Karpas-422 (cell line): Measurements from ENCODE around the gene GRAMD2A. TPM values are rescaled to one million over a fixed set of nuclear protein-coding genes. Genes with fewer than 3 reads are reported as not detected.

Source experiments
- DNase-seq: peaks from one replicate; pipeline ENCODE4 v3.0.0-alpha.2; 2015
- H2AFZ ChIP-seq: fragments of 200-600 bp; sonication (generic); 2 replicates; pipeline ENCODE4 v1.6.1; 2014; ENCODE audit warnings: antibody characterized with exemption, low read length, mixed read lengths
- H3K27ac ChIP-seq: fragments of 200-600 bp; sonication (generic); 2 replicates; pipeline ENCODE4 v1.5.1; 2014; ENCODE audit warnings: mild to moderate bottlenecking, low read length, moderate library complexity
- H3K27me3 ChIP-seq: fragments of 200-600 bp; sonication (generic); 2 replicates; pipeline ENCODE4 v1.6.1; 2014; ENCODE audit warnings: low read length, mixed read lengths
- H3K36me3 ChIP-seq: fragments of 200-600 bp; sonication (generic); 2 replicates; pipeline ENCODE4 v1.6.1; 2014; ENCODE audit warnings: low read length, mixed read lengths; ENCODE audit not compliant: insufficient read depth
- H3K4me1 ChIP-seq: fragments of 200-600 bp; sonication (generic); 2 replicates; pipeline ENCODE4 v1.6.1; 2014; ENCODE audit warnings: mild to moderate bottlenecking, low read length, mixed read lengths
- H3K4me2 ChIP-seq: fragments of 200-600 bp; sonication (generic); 2 replicates; pipeline ENCODE4 v1.6.1; 2014; ENCODE audit warnings: low read length, low read depth, mild to moderate bottlenecking; ENCODE audit not compliant: poor library complexity, severe bottlenecking
- H3K4me3 ChIP-seq: fragments of 200-600 bp; sonication (generic); 2 replicates; pipeline ENCODE4 v1.5.1; 2014; ENCODE audit warnings: mild to moderate bottlenecking, antibody characterized with exemption, low read length, mixed read lengths
- H3K79me2 ChIP-seq: fragments of 200-600 bp; sonication (generic); 2 replicates; pipeline ENCODE4 v1.6.1; 2014; ENCODE audit warnings: mild to moderate bottlenecking, low read length, mixed read lengths
- H3K9ac ChIP-seq: fragments of 200-600 bp; sonication (generic); 2 replicates; pipeline ENCODE4 v1.6.0; 2014; ENCODE audit warnings: low read length
- H3K9me2 ChIP-seq: fragments of 200-600 bp; sonication (generic), shearing (Covaris generic); replicated peaks from 2 replicates; pipeline ENCODE4 v1.6.0; 2014; ENCODE audit warnings: mild to moderate bottlenecking, low read length, moderate library complexity; ENCODE audit not compliant: insufficient read depth
- H3K9me3 ChIP-seq: fragments of 300-700, 200-600 bp; sonication (generic); 2 replicates; pipeline ENCODE4 v1.6.1; 2014; ENCODE audit warnings: low read length, mixed read lengths
- H4K20me1 ChIP-seq: fragments of 200-600 bp; sonication (generic); 2 replicates; pipeline ENCODE4 v1.6.1; 2014; ENCODE audit warnings: mild to moderate bottlenecking, antibody characterized with exemption, low read length, low read depth; ENCODE audit not compliant: insufficient read depth
- total RNA-seq: library from RNA; depleted of rRNA; stranded (reverse); fragments of >200 nt; shearing (Covaris generic); gene quantifications from 2 replicates; pipeline ENCODE4 v1.2.3, GENCODE V29; 2014; ENCODE audit warnings: low replicate concordance

The GRAMD2A gene
- total RNA-seq, 1 experiment from 2014 or later: not detected

DNA sequence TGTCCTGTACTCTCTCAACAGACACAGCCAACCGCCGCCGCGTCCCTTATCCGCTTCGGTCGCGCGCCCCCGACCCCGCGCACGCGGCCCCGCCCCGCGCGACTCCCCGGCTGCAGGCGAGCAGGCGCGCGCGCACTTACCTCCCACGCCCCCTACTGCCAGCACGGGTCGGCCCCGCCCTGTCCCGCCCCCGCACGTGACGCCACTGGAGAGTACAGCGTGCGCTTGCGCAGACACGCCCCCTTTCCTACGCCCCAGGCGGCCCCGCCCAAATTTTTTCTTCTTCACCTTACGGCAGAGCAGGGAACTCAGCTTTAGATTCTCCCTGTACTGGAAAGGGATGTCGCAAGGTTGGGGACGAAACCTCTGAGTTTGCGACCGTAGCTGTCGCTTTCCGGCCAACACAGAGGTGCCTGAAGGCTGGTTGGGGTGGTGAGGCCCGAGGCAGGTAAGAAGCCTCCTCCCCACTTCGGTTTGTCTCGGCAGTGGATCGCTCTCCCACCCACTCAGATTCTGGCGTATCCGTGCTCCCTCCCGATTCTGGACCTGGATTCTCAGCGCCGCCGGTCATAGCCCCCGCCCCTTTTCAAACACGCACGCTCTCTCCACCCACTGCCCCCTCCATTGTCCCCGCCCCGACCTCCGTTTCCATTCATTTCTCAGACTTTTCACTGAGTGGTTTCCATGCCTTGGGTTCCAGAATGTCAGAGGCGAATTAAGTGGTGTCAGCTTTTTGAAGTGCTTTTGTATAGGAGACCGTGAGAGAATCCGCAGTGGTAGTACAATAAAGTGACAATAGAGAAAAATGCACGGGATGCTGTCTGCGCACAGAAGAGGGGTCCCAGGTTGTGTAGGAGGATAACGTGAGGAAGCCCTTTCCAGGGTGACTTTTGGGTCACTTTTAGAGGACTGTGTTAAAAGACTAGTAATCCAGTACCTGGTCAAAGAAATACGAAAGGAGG lies 79.3 kb downstream of the GRAMD2A start, which contains the start of the genes MYO9A and SENP8:
TSS of gene MYO9A (minus strand) at position 134 of the 962 bp plus-strand sequence. CDS start 71,587 bp downstream, outside the sequence.
TSS of gene SENP8 (plus strand) at position 387 of the 962 bp plus-strand sequence. CDS start 21,221 bp downstream, outside the sequence.
- Histone ChIP-seq H4K20me1 (no peaks in the 10 kb centered on the region), H3K4me3 (peak within 1 kb of the TSS; percentile 98), H3K27ac (peak within 1 kb of the TSS; percentile 87), H3K4me2 (peak within 1 kb of the TSS; percentile 99), H3K4me1 (peaks cover 41% of the 10 kb centered on the region), H3K9me3 (no peaks in the 10 kb centered on the region), H3K36me3 (no peaks in the 10 kb centered on the region), H2AFZ (peak within 1 kb of the TSS; percentile 70), H3K9ac (peak within 1 kb of the TSS; percentile 83), H3K79me2 (peaks cover 47% of the 10 kb centered on the region), H3K27me3 (no peaks in the 10 kb centered on the region), H3K9me2 (no peaks in the 10 kb centered on the region)
- DNase-seq: peak; percentile 99

DNA sequence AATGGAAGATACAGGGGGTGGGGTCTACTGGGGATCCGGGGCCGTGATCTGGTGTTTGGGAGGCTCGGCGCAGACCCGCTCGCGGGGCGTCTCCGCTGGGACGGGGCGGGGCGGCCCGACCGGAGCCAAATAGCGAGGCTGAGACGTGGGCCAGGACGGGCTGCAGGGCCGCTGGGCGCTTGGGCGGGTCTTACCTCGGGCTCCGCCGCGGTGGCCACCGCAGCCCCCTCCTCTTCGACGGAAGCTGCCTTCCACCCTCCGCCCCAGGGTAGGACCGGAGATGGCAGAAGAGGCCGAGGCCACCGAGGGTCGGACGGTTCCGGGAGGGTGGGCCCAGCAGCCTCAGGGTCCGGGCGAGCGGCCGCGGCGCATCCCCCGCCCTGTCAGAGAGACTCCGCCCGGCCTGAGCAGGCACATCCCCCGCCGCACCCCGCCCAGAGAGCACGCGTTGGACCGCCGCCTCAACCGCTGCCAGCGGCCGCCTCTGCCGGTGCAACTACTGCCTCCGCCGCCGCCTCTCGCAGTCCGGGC lies 80.0 kb downstream of the GRAMD2A start:
- Histone ChIP-seq H3K4me1 (peaks cover 42% of the 10 kb centered on the region), H3K9me3 (no peaks in the 10 kb centered on the region), H3K27ac (peak overlapping the region; percentile 87), H3K79me2 (peaks cover 55% of the 10 kb centered on the region), H3K9ac (peak overlapping the region; percentile 82), H3K4me2 (peak overlapping the region; percentile 85), H3K36me3 (no peaks in the 10 kb centered on the region), H4K20me1 (no peaks in the 10 kb centered on the region), H2AFZ (peak overlapping the region; percentile 19; the same call in 1 of the 2 replicates), H3K4me3 (peak overlapping the region; percentile 80), H3K9me2 (no peaks in the 10 kb centered on the region), H3K27me3 (no peaks in the 10 kb centered on the region)
- no peak for DNase-seq

DNA sequence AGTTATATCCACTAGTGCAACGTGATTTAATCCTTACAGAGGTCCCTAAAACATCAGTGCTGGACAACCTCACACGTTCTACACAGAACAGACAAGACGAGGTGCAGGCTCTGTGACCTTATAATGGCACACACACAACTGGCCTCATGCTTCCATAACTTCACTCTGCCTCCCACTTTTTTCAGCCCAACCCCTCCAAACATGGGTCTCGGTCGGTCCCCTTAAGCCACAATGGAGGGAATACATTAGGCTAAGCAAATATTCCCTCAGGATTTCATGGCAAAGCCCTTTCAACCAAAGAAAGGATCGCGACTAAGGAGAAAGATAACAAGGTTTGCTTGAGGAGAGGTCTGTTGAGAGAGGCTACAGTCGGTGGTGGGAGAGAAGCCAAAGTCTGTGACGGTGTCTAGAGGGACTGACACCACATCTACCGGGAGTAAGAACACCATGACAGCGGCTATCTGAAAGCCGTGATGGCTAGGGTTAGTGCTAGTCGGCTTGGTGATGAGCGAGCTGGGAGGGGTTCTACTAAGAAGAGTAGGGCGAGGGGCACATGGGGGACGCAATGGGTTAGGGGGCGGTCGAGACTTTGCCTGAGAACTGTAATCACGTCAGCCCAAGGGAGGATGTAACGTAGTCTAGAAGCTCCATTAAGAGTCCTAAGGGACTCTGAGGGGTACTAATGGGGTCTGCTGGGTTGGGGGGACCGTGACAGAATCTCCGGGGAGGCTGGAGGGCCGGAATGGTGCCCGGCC lies 80.7 kb downstream of the GRAMD2A start:
- H3K79me2 ChIP-seq: peaks cover 61% of the 10 kb centered on the region
- peak overlapping the region; percentile 87 for H3K27ac ChIP-seq
- peaks cover 47% of the 10 kb centered on the region for H3K4me1 ChIP-seq
- DNase-seq: peak; percentile 95
- H3K9ac ChIP-seq: peak overlapping the region; percentile 82
- H3K36me3 ChIP-seq: no peaks in the 10 kb centered on the region
- peak overlapping the region; percentile 85 for H3K4me2 ChIP-seq
- no peak overlapping the region; the same call in 1 of the 2 replicates for H2AFZ ChIP-seq
- H3K9me3 ChIP-seq: no peaks in the 10 kb centered on the region
- peak overlapping the region; percentile 80 for H3K4me3 ChIP-seq
- H3K27me3 ChIP-seq: no peaks in the 10 kb centered on the region
- H4K20me1 ChIP-seq: no peaks in the 10 kb centered on the region
- H3K9me2 ChIP-seq: no peaks in the 10 kb centered on the region

DNA sequence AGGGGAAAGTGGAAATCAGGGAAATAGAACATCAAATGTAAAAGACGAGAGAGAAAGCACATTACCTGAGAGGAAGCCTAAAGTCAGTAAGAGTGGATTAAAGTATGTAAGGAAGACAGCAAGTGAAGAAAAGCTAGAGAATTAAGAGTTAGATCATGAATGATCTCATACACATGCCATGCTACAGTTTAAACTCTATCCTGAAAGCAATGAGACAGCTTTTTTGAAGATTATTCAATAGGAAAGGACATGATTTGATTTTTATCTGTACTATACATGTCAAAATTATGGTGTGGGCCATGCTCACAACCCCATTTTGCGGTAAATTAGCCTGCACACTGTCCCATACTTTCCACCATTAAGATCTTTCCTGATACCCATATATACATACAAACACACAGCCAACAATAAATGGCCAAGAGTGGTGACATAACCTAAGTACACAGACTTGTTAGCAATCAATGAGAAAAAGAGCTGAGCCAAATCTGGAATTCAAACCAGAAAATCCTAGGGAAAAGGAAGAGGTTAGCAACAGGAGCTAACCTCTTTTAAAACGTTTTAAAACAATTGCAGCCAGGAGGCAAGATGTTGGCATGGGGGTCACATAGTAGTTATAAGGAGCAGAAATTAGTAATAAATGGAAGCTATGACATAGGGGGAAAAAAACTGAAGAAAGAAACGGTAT lies 84.1 kb downstream of the GRAMD2A start:
- Histone ChIP-seq H3K36me3 (no peaks in the 10 kb centered on the region), H4K20me1 (no peaks in the 10 kb centered on the region), H3K9me2 (no peaks in the 10 kb centered on the region), H3K9me3 (no peaks in the 10 kb centered on the region), H2AFZ (no peak overlapping the region), H3K4me1 (peaks cover 49% of the 10 kb centered on the region), H3K79me2 (peaks cover 86% of the 10 kb centered on the region), H3K4me2 (peak overlapping the region; percentile 85), H3K27me3 (no peaks in the 10 kb centered on the region), H3K27ac (peak overlapping the region; percentile 87), H3K4me3 (0 out of 2 replicates have a peak overlapping the region, but pooled peaks have one; percentile 4), H3K9ac (peak overlapping the region; percentile 82; the same call in 1 of the 2 replicates)
- DNase-seq: no peak

DNA sequence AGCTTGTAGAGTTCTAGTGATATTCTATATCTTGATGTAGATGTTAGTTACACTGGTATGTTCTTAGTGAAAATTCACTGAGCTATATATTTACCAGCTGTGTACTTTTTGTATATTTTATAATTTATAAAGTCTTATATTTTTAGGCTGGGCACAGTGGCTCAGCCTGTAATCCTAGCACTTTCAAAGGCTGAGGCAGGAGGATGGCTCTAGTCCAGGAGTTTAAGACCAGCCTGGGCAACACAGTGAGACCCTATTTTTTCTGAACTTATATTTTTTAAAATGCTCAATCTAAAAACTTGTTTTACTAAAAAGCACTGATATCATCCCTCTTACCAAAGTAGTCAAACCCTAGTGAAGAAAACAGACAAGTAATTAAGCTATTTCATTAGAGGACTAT lies 84.8 kb downstream of the GRAMD2A start:
- H3K4me2 ChIP-seq: peak overlapping the region; percentile 85
- no peak overlapping the region for H3K9ac ChIP-seq
- peaks cover 92% of the 10 kb centered on the region for H3K79me2 ChIP-seq

DNA sequence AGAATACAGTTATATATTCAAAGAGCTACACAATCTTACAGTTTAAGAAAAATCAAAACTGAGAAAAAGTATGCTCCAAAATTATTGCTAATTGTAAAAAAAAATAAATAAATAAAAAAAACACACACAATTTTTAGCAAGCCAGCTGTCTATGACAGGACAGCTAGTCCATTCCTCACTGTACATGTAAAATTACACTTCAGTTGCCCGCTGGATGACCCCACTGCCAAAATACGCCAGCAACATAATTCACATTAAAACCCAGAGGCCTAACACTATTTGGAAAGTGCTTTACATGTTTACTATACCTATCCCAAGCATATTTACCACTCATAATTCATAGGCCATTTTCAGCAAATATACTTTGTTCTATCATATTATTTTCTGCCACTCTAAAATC lies 85.5 kb downstream of the GRAMD2A start:
- no peak for DNase-seq
- Histone ChIP-seq H3K9ac (no peak overlapping the region), H3K4me2 (peak overlapping the region; percentile 12), H3K4me3 (no peak overlapping the region), H3K9me2 (no peaks in the 10 kb centered on the region), H3K4me1 (peaks cover 62% of the 10 kb centered on the region), H3K9me3 (no peaks in the 10 kb centered on the region), H3K36me3 (no peaks in the 10 kb centered on the region), H4K20me1 (no peaks in the 10 kb centered on the region), H2AFZ (no peak overlapping the region), H3K27ac (peak overlapping the region; percentile 87), H3K27me3 (no peaks in the 10 kb centered on the region), H3K79me2 (peaks cover 97% of the 10 kb centered on the region)

More for the DNA sequence above, 84.8 kb downstream of the GRAMD2A start:
- Histone ChIP-seq H3K9me3 (no peaks in the 10 kb centered on the region), H3K4me1 (peaks cover 56% of the 10 kb centered on the region), H3K4me3 (no peak overlapping the region), H3K36me3 (no peaks in the 10 kb centered on the region), H4K20me1 (no peaks in the 10 kb centered on the region), H2AFZ (no peak overlapping the region), H3K27ac (peak overlapping the region; percentile 87), H3K9me2 (no peaks in the 10 kb centered on the region), H3K27me3 (no peaks in the 10 kb centered on the region)
- DNase-seq: no peak

DNA sequence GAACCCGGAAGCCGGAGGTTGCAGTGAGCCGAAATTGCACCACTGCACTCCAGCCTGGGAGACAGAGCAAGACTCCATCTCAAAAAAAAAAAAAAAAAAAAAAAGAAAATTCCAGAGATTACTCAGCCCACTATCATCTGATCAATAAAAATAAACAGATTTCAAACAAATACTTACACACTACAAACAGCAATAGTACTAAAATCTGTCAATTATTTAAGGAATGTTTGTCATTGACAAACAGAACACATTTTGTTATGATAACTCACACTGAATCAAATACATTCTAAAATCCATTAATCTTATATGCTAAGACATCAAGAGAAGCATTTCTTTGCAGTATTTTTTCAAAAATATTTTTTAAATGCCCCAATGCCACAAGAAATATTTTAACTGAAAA lies 87.2 kb downstream of the GRAMD2A start:
- no peaks in the 10 kb centered on the region for H3K9me3 ChIP-seq
- H3K36me3 ChIP-seq: no peaks in the 10 kb centered on the region
- H3K9ac ChIP-seq: no peak overlapping the region
- H2AFZ ChIP-seq: no peak overlapping the region
- no peak overlapping the region for H3K27ac ChIP-seq
- peaks cover 74% of the 10 kb centered on the region for H3K4me1 ChIP-seq
- no peaks in the 10 kb centered on the region for H4K20me1 ChIP-seq
- H3K9me2 ChIP-seq: no peaks in the 10 kb centered on the region
- peaks cover 97% of the 10 kb centered on the region for H3K79me2 ChIP-seq
- DNase-seq: peak; percentile 45
- no peak overlapping the region for H3K4me2 ChIP-seq
- no peaks in the 10 kb centered on the region for H3K27me3 ChIP-seq
- no peak overlapping the region for H3K4me3 ChIP-seq
